ENCODE results near the gene KCNMB1.

Gene KCNMB1

DNA sequence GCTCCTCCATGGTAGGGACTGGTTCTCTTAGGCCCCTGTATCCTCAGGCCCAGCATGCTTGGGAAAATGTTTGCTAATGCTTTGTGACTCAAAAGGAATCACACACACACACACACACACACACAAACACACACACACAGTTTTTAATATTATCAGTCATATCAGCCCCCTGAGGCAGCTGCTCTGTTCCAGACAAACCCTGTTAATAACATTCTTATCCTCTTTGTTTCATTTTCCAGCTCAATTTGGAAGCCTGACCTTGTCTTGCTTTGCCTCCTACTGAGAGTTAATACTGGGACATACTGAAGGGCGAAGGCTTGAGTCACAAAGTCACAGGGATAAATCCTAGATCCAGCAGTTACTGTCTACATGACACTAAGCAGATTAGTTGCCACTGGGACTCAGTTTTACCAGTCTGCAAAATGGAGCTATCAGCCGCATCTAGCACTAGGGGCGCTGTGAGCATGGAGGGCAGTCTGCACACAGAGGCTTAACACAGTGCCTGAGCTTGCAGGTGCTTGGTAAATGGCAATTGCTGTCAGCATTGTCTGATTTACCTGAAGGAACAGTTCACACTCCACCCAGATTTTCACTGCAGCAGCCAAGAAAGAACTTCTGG lies 37.1 kb upstream of the KCNMB1 start:
- no peak for DNase-seq (ENCODE audit: low read depth in 1 of 2, low spot score in 1 of 2)
- Histone ChIP-seq H3K27ac (replicated peaks) (no peak overlapping the region), H3K4me3 (replicated peaks; ENCODE audit: insufficient read depth, low read length) (no peak overlapping the region), H3K27me3 (ENCODE audit: insufficient read depth, poor library complexity, severe bottlenecking) (no peaks in the 10 kb centered on the region)
- no peak for TF ChIP-seq GABPA (IDR thresholded peaks at IDR 0.05; ENCODE audit: low read depth)
- TF ChIP-seq POLR2AphosphoS5 (IDR thresholded peaks at IDR 0.05; ENCODE audit: low read depth): no peak
- TF ChIP-seq, protein P1, sequence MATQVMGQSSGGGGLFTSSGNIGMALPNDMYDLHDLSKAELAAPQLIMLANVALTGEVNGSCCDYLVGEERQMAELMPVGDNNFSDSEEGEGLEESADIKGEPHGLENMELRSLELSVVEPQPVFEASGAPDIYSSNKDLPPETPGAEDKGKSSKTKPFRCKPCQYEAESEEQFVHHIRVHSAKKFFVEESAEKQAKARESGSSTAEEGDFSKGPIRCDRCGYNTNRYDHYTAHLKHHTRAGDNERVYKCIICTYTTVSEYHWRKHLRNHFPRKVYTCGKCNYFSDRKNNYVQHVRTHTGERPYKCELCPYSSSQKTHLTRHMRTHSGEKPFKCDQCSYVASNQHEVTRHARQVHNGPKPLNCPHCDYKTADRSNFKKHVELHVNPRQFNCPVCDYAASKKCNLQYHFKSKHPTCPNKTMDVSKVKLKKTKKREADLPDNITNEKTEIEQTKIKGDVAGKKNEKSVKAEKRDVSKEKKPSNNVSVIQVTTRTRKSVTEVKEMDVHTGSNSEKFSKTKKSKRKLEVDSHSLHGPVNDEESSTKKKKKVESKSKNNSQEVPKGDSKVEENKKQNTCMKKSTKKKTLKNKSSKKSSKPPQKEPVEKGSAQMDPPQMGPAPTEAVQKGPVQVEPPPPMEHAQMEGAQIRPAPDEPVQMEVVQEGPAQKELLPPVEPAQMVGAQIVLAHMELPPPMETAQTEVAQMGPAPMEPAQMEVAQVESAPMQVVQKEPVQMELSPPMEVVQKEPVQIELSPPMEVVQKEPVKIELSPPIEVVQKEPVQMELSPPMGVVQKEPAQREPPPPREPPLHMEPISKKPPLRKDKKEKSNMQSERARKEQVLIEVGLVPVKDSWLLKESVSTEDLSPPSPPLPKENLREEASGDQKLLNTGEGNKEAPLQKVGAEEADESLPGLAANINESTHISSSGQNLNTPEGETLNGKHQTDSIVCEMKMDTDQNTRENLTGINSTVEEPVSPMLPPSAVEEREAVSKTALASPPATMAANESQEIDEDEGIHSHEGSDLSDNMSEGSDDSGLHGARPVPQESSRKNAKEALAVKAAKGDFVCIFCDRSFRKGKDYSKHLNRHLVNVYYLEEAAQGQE (IDR thresholded peaks at IDR 0.05; ENCODE audit: insufficient replicate concordance, low read depth): no peak
- TF ChIP-seq, protein P2, sequence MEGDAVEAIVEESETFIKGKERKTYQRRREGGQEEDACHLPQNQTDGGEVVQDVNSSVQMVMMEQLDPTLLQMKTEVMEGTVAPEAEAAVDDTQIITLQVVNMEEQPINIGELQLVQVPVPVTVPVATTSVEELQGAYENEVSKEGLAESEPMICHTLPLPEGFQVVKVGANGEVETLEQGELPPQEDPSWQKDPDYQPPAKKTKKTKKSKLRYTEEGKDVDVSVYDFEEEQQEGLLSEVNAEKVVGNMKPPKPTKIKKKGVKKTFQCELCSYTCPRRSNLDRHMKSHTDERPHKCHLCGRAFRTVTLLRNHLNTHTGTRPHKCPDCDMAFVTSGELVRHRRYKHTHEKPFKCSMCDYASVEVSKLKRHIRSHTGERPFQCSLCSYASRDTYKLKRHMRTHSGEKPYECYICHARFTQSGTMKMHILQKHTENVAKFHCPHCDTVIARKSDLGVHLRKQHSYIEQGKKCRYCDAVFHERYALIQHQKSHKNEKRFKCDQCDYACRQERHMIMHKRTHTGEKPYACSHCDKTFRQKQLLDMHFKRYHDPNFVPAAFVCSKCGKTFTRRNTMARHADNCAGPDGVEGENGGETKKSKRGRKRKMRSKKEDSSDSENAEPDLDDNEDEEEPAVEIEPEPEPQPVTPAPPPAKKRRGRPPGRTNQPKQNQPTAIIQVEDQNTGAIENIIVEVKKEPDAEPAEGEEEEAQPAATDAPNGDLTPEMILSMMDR (IDR thresholded peaks at IDR 0.05; ENCODE audit: insufficient read depth, low read length): no peak
- TF ChIP-seq SPI1 (IDR thresholded peaks at IDR 0.05; ENCODE audit: borderline replicate concordance, low read depth): no peak

DNA sequence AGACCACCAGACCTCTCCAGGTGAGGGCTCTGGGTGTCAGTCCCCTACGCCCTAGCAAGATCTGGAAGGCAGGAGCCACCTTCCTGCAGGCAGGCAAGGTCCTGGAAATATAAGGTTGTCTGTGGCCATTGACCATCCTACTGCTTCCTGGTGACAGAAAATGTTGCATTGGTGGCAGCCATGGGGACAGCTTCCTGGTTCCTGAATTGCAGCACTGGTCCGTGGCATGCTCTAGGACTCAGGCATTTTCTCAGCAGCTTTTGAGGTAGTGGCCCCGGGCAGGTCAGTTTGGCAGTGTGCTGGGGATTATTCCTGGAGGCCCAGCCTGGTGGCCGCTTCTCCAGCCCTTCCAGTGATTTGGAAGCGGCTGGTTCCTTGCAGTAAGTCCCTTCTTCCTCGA lies 36.6 kb upstream of the KCNMB1 start:
- no peaks in the 10 kb centered on the region for H3K27me3 ChIP-seq (ENCODE audit: insufficient read depth, poor library complexity, severe bottlenecking)
- no peak overlapping the region for H3K4me3 ChIP-seq (replicated peaks; ENCODE audit: insufficient read depth, low read length)
- no peak overlapping the region for H3K27ac ChIP-seq (replicated peaks)
- TF ChIP-seq GABPA (IDR thresholded peaks at IDR 0.05; ENCODE audit: low read depth): no peak
- TF ChIP-seq POLR2AphosphoS5 (IDR thresholded peaks at IDR 0.05; ENCODE audit: low read depth): no peak
- TF ChIP-seq, protein P2 (IDR thresholded peaks at IDR 0.05; ENCODE audit: insufficient read depth, low read length): no peak
- TF ChIP-seq, protein P1 (IDR thresholded peaks at IDR 0.05; ENCODE audit: insufficient replicate concordance, low read depth): no peak
- no peak for TF ChIP-seq SPI1 (IDR thresholded peaks at IDR 0.05; ENCODE audit: borderline replicate concordance, low read depth)
- no peak for DNase-seq (ENCODE audit: low read depth in 1 of 2, low spot score in 1 of 2)

DNA sequence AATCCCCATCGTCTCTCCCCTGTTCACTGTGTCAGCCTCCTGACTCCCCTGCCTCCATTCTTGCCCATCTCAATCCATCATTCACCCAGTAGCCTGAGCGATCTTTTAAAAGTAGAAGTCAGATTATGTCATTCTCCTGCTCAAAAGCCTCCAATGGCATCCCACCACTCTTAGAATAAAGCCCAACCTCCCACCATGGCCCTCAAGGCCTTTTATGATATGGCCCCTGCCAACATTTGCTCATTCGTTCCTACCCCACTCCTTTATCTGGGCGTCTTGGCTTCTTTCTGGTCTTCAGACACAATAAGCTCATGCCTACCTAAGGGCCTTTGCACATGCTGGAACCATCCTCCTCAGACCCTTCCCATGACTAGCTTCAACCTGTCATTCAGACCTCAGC lies 35.5 kb upstream of the KCNMB1 start:
- no peak for TF ChIP-seq POLR2AphosphoS5 (IDR thresholded peaks at IDR 0.05; ENCODE audit: low read depth)
- TF ChIP-seq, protein P2 (IDR thresholded peaks at IDR 0.05; ENCODE audit: insufficient read depth, low read length): no peak
- TF ChIP-seq, protein P1 (IDR thresholded peaks at IDR 0.05; ENCODE audit: insufficient replicate concordance, low read depth): no peak
- TF ChIP-seq SPI1 (IDR thresholded peaks at IDR 0.05; ENCODE audit: borderline replicate concordance, low read depth): no peak
- TF ChIP-seq GABPA (IDR thresholded peaks at IDR 0.05; ENCODE audit: low read depth): no peak
- no peak for DNase-seq (ENCODE audit: low read depth in 1 of 2, low spot score in 1 of 2)
- no peak overlapping the region for H3K27ac ChIP-seq (replicated peaks)
- H3K4me3 ChIP-seq (replicated peaks; ENCODE audit: insufficient read depth, low read length): no peak overlapping the region
- H3K27me3 ChIP-seq (ENCODE audit: insufficient read depth, poor library complexity, severe bottlenecking): no peaks in the 10 kb centered on the region
